DOHH2 (cell line): ENCODE data around the gene VAV2.

Source experiments
- H3F3A ChIP-seq: fragments of 200-600 bp; sonication (generic), shearing (Covaris generic); 2 replicates; pipeline ENCODE4 v1.6.0; 2016; ENCODE audit warnings: antibody characterized with exemption, mild to moderate bottlenecking; ENCODE audit not compliant: control insufficient read depth, insufficient read depth
- H3K27ac ChIP-seq: fragments of 200-600 bp; sonication (generic); 2 replicates; pipeline ENCODE4 v1.5.1; 2014; ENCODE audit warnings: low read depth, mild to moderate bottlenecking, low read length, moderate library complexity
- H3K27me3 ChIP-seq: fragments of 200-600 bp; sonication (generic); 2 replicates; pipeline ENCODE4 v1.6.1; 2014; ENCODE audit warnings: mild to moderate bottlenecking, low read length, mixed read lengths; ENCODE audit not compliant: control insufficient read depth
- H3K36me3 ChIP-seq: fragments of 200-600 bp; sonication (generic); 2 replicates; pipeline ENCODE4 v1.6.1; 2014; ENCODE audit warnings: mild to moderate bottlenecking, low read length, moderate library complexity, mixed read lengths; ENCODE audit not compliant: control insufficient read depth
- H3K4me1 ChIP-seq: fragments of 200-600 bp; sonication (generic); 2 replicates; pipeline ENCODE4 v1.6.1; 2014; ENCODE audit warnings: mild to moderate bottlenecking, low read length, mixed read lengths; ENCODE audit not compliant: control insufficient read depth
- H3K4me2 ChIP-seq: fragments of 200-600 bp; sonication (generic); 2 replicates; pipeline ENCODE4 v1.6.0; 2014; ENCODE audit warnings: mild to moderate bottlenecking, low read length, moderate library complexity
- H3K4me3 ChIP-seq: fragments of 200-600 bp; sonication (generic); 2 replicates; pipeline ENCODE4 v1.5.1; 2014; ENCODE audit warnings: mild to moderate bottlenecking, low read length, mixed read lengths
- H3K79me2 ChIP-seq: fragments of 200-600 bp; sonication (generic); 2 replicates; pipeline ENCODE4 v1.6.1; 2014; ENCODE audit warnings: mild to moderate bottlenecking, low read length, mixed read lengths; ENCODE audit not compliant: control insufficient read depth
- H3K9me2 ChIP-seq: fragments of 200-600 bp; sonication (generic); replicated peaks from 2 replicates; pipeline ENCODE4 v1.6.1; 2014; ENCODE audit warnings: mild to moderate bottlenecking, low read length, mixed read lengths; ENCODE audit not compliant: control insufficient read depth
- H3K9me3 ChIP-seq: fragments of 200-600 bp; sonication (generic); 2 replicates; pipeline ENCODE4 v1.6.1; 2014; ENCODE audit warnings: antibody characterized with exemption, low read length, mixed read lengths; ENCODE audit not compliant: control insufficient read depth, insufficient read depth
- H4K20me1 ChIP-seq: fragments of 200-600 bp; sonication (generic); 2 replicates; pipeline ENCODE4 v1.6.0; 2014; ENCODE audit warnings: low read depth, mild to moderate bottlenecking, antibody characterized with exemption, low read length, moderate library complexity; ENCODE audit not compliant: control insufficient read depth, insufficient read depth
- CTCF ChIP-seq: fragments of 200-600 bp; sonication (generic); IDR thresholded peaks from one replicate; pipeline ENCODE4 v1.5.1; 2014; ENCODE audit warnings: antibody characterized with exemption, mild to moderate bottlenecking, low read depth, low read length; ENCODE audit not compliant: poor library complexity, severe bottlenecking
- EZH2phosphoT487 ChIP-seq: fragments of 200-600 bp; sonication (generic); IDR thresholded peaks from 2 replicates; pipeline ENCODE4 v1.6.1; 2017; ENCODE audit warnings: borderline replicate concordance, mild to moderate bottlenecking, antibody characterized with exemption, low read length, moderate library complexity, mixed read lengths

VAV2 gene

GRCh38 chr9:133891741-133892140 is 100.4 kb downstream of the VAV2 start:
- H4K20me1 ChIP-seq: no peaks in the 10 kb centered on the region
- TF ChIP-seq CTCF: no peak
- TF ChIP-seq EZH2phosphoT487: no peak
- H3K27ac ChIP-seq: no peak overlapping the region
- no peaks in the 10 kb centered on the region for H3K4me1 ChIP-seq
- no peaks in the 10 kb centered on the region for H3F3A ChIP-seq
- no peaks in the 10 kb centered on the region for H3K27me3 ChIP-seq
- H3K4me3 ChIP-seq: no peak overlapping the region
- no peak overlapping the region for H3K4me2 ChIP-seq
- H3K9me2 ChIP-seq: no peaks in the 10 kb centered on the region
- H3K9me3 ChIP-seq: no peaks in the 10 kb centered on the region
- no peaks in the 10 kb centered on the region for H3K36me3 ChIP-seq
- H3K79me2 ChIP-seq: 0 out of 2 replicates have a peak, but pooled peaks cover under 1% of the 10 kb centered on the region

GRCh38 chr9:133890583-133890982 is 101.5 kb downstream of the VAV2 start:
- no peaks in the 10 kb centered on the region for H3K27me3 ChIP-seq
- TF ChIP-seq CTCF: no peak
- TF ChIP-seq EZH2phosphoT487: no peak
- no peak overlapping the region for H3K27ac ChIP-seq
- no peaks in the 10 kb centered on the region for H3K36me3 ChIP-seq
- H3K9me3 ChIP-seq: no peaks in the 10 kb centered on the region
- peaks cover 8% of the 10 kb centered on the region; the same call in 1 of the 2 replicates for H3K79me2 ChIP-seq
- no peaks in the 10 kb centered on the region for H3F3A ChIP-seq
- H3K9me2 ChIP-seq: no peaks in the 10 kb centered on the region
- no peak overlapping the region for H3K4me2 ChIP-seq
- H4K20me1 ChIP-seq: no peaks in the 10 kb centered on the region
- H3K4me3 ChIP-seq: no peak overlapping the region
- no peaks in the 10 kb centered on the region for H3K4me1 ChIP-seq

GRCh38 chr9:133889584-133890301 is 102.4 kb downstream of the VAV2 start:
- TF ChIP-seq CTCF (no peak), EZH2phosphoT487 (no peak)
- no peak overlapping the region for H3K4me2 ChIP-seq

More at GRCh38 chr9:133889584-133890301, 102.4 kb downstream of the VAV2 start:
- no peaks in the 10 kb centered on the region for H3K9me3 ChIP-seq
- H4K20me1 ChIP-seq: no peaks in the 10 kb centered on the region
- no peaks in the 10 kb centered on the region for H3F3A ChIP-seq
- peaks cover 8% of the 10 kb centered on the region; the same call in 1 of the 2 replicates for H3K79me2 ChIP-seq
- no peaks in the 10 kb centered on the region for H3K9me2 ChIP-seq
- H3K4me1 ChIP-seq: no peaks in the 10 kb centered on the region
- no peak overlapping the region for H3K4me3 ChIP-seq
- no peaks in the 10 kb centered on the region for H3K27me3 ChIP-seq
- H3K27ac ChIP-seq: no peak overlapping the region
- no peaks in the 10 kb centered on the region for H3K36me3 ChIP-seq
